Erythroblast (primary cell): ENCODE measurements around the gene DNER.

Source experiments
- DNase-seq, 2 experiments: peaks; one replicate each; lab custom pipeline; 2025; lab: John Stamatoyannopoulos, UW
- GATA1 ChIP-seq: IDR thresholded peaks from 2 replicates; pipeline ENCODE4 v1.6.1; 2011; ENCODE audit warnings: low read depth, mild to moderate bottlenecking, control low read depth, low read length, moderate library complexity
- POLR2A ChIP-seq: IDR thresholded peaks from 2 replicates; pipeline ENCODE4 v1.6.1; 2011; ENCODE audit warnings: mild to moderate bottlenecking, low read length

The DNER gene

DNA sequence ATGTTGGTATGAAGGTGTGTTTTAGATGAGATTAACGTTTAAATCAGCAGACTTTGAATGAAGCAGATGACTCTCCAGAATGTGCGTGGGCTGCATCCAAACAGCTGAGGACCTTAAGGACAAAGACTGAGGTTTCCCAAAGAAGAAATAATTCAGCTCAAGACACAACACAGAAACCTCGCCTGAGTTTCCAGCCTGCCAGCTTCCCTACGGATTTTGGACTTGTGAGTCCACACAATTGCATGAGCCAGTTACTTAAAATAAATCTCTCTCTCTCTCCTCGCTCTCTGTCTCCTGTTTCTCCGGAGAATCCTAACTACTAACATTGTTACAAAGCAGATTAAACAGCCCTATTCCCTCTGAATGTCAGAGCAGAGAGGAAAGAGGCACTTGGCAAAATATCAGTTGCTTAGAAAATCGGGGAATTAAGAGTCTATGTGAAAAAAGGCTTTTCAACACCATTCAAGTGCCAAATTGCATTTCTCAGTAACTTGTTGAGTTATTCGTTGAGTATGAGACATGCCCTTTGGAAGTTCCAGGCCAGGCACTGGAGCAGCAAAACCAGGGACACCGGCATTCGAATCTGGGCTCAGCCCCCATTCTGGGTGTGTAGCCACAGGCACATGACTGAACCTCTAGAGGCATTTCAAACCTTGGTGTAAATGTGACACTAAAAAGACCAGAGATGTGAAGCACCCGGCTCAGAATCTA is 268.7 kb downstream of the DNER start:
- TF ChIP-seq POLR2A (no peak), GATA1 (no peak)
- no peak for DNase-seq

DNA sequence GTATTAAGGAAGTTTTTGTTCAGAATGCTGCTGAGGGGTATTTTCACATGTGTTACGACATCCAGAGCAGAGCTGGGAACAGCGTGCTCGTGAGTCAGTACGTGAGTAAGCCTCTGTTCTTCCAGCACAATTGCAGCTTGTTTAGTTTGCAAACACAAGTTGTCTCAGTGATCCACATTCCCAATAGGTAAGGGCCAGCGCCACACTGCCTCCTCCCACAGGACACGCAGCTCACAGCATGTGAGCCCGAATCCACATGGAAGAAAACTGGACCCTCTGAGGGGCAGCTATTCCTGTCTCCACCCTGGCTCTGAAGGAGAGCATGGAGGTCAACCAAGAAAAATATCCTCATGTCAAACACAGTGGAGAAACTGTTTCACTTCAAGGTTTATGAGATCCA is 269.3 kb downstream of the DNER start:
- TF ChIP-seq POLR2A (no peak), GATA1 (no peak)
- no peak for DNase-seq

DNA sequence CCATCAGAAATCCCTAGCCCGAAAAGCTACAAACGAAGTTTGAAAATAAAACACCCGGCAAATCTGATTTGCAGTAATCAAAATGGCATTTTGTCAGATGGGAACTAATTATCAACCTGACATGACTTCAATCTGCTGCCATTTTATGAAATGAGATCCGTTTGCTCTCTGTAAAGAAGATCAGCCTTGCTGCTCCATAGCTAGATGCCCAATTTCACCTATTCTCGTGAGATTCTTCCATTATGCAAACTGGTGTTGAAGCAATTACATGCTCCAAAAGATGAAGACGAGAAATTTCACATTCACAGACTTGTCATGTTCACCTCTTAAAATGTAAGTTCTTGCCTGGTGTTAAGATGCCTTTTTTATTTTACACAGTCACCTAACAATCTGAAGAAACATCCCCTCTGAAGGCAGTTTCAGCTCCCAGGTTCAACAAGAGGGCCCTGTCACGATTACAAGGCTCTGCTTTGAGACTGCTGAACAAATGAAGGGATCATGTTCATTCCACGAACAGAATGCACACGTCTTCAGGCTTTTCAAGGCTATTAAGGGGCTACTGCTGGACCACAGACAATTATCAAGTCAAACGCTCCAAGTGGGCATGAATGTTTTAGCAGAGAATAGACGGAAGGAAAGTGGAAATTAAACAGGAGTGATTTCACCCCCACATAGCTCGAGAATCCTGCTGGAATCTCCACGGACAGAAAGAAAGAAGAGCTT is 270.6 kb downstream of the DNER start:
- no peak for DNase-seq
- TF ChIP-seq GATA1 (no peak), POLR2A (no peak)

DNA sequence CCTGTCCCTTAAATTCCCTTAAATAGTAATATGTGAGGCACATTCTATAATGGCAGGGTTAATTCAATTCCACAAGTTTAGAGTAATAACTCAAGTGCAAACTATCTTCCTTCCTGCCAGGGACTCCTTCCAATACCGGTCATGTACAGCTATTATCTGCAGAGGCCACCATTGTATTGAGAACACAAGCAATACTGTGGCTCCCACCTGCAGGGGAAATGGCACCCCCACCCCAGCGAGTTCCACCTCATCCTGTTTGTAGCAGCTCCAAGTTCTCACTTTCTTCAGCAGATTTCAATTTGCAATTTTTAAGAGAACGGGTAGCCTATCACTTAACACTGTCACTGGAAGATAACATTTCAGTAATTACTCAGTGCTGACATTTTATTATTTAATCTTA is 271.2 kb downstream of the DNER start:
- TF ChIP-seq GATA1, result no peak
- no peak for TF ChIP-seq POLR2A
- no peak for DNase-seq

DNA sequence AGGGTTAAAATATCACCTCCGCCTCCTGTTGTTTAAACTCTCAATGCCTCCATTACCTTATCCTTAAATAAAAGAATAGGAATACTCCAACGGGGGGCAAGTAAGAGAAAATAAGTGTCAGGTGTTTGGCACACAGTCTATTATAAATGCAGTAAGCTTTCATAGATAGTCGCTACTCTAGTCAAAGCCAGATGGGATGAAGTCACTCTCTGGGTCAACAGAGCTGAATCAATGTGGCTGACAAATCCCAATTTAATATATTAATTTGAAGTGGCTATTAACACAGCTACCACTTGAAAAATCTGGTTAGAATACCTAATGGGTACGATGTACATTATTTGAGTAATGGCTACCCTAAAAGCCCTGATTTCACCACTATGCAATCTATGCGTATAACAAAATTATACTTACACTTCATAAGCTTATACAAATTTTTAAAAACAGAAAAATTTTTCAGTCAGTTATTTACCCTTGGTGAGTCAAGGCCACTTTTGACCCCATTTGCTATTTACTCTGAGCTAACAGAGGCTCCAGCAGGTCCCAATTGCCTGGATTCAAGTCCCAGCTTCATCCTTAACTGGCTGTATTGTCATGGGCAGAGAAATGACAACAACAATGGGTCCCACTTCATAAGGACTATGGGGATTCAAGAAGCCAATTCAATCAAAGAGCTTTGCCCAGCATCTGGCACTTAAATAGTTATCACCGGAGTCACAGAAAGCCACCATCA is 275.8 kb downstream of the DNER start:
- TF ChIP-seq POLR2A (no peak), GATA1 (no peak)
- DNase-seq, result no peak

DNA sequence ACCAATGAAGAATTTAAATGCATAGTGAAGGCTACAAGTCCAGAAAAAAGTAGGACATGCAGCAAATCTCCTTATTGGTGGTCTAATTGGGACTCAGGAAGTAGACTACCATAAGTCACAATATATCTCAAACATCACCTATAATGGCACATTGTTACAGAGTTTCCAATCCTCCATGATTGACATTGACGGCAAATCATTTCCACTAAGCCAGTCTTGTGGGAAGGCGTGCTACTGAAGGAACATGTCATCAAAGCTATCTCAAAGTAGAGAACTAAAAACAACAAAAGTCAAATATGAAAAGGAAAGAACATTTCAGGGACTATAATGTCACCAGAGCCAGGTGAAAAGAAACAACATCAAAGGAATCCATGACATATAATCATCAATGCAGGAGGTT is 276.9 kb downstream of the DNER start:
- no peak for DNase-seq
- TF ChIP-seq POLR2A (no peak), GATA1 (no peak)

DNA sequence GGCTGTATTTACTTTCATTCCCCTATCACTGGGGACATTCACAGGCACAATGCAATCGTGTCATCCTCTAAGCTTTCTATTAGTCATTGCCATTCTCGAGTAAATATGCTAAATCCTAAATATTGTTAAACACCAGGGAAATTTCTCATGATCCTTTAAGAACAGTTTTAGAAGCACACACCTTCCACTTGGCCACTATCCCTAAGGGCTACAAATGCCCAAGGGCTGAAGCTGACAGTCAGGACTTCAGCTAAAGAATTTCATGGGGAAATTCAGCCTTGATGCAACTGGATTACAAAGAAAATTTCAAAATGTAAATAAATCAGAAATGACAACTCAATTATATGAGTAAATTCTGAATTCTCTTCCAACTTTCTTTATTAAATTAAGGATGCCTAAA is 280.2 kb downstream of the DNER start:
- TF ChIP-seq GATA1, result no peak
- TF ChIP-seq POLR2A, result no peak

DNA sequence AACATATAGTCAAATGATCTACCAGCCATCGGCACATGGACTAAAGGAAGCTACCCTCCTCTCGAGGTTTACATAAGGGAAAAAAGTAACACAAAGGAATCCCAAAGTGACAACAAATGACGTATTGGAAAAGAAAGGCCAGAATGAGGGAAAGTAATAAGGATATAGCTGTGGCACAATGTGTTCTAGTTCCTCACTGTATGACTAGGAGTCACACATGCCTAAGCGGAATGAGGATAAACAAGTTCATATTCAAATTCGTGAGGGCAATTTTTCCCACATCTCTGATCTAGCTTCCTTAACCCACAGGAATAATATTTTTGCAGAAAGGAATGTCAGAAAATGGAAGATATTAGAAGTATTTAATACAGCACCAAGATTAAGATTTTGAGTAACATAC is 281.0 kb downstream of the DNER start:
- no peak for DNase-seq
- no peak for TF ChIP-seq GATA1
- no peak for TF ChIP-seq POLR2A

More for the DNA sequence above, 280.2 kb downstream of the DNER start:
- DNase-seq, result no peak

DNA sequence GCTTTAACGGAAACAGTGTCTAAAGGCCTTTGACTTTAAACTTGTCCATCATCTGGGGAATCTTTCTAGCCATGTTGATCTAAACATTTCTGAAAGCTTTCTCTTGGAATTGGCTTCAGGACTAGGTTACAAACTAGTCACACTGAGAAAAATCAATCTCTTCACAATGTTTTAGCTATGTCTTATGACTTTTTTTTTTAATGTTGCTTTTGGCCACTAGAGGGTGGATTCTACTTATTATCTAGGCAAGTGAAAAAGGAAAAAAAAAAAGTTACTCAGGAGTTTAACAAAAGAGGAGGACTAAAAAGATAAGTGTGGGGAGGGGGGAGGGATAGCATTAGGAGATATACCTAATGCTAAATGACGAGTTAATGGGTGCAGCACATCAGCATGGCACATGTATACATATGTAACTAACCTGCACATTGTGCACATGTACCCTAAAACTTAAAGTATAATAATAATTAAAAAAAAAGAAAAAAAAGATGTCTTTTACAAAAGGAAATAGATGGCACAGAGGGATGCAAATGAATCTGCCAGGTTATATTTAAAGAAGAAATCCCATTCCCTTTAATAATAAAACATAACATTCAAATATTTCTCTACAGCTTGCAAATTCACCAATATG is 282.9 kb downstream of the DNER start:
- TF ChIP-seq POLR2A, result no peak
- TF ChIP-seq GATA1, result no peak
- DNase-seq, result peak; percentile 2 to 10

DNA sequence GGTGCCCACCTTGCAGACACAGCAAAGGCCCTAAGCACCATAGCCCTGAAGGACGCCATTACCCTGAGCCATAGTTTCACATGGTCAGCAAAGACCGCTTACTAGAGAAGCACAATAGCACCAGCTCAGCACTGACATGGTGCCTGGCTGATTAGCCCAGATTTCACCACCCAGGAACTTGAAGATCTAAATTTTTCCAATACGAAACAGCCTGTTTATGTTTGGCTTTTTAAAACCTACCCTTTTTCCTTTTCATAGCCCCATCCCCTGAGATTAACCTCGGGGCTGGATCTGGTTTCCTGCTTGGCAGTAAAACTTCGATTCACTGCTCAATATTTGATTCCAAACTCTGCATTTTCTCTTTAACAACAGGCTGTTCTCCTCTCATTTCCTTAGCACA is 284.8 kb downstream of the DNER start:
- no peak for DNase-seq
- no peak for TF ChIP-seq POLR2A
- no peak for TF ChIP-seq GATA1

DNA sequence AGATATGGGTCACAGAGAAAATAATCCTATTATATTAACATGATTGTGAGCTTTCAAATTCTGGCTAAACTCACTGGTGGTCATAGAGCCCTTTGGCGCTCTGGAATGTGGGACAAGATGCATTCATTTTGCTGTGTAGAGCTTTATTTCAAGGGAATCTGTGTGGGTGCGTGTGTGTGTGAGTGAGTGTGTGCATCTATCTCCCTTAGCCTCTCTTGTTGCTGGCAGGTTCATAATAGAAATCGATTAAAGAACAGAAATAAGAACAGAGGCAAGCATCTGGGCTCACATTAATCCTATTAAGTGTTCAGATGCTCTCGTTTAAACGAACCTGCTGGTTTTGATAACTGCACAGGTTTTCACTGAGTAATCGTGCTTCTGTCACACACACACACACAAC is 287.9 kb downstream of the DNER start:
- DNase-seq, result no peak
- TF ChIP-seq GATA1, result no peak
- TF ChIP-seq POLR2A, result no peak

DNA sequence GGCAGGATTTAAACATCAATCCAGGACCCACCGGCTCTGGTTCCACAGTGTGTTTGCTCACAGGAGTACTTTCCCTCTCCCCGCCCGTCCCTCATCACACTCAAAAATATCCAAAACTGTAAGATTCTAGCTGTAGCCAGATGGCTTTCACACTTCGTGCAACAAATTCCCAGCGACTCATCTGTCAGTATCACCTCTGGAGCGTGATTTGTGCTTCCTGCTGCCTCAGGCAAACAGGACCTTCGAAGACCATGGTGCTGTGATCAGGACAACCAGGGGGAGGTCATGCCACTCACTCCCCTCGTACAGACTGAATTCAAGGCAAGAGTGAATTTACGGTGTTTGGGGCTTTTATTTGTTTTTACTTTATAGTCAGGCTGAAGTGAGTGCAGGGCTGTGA is 288.8 kb downstream of the DNER start:
- no peak for TF ChIP-seq POLR2A
- no peak for TF ChIP-seq GATA1
- no peak for DNase-seq

DNA sequence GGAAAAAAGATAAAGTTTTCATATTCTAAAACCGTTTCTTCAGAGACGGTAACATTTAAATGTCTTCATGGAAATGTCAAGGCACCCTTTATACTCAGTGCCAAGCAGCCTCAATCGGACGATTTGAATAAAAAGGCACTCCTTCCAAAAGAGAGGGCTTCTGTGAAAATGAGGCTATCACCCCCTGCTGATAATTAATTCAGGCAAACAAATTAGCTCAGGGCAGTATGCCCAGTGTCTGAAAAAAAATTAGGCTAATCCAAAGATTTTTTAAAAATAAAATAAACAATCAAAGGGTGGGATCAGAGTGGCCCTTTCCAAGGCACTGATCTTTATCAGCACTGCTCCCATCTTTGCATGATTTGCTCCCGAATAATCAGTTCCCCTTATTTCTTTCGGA is 292.3 kb downstream of the DNER start:
- no peak for TF ChIP-seq POLR2A
- TF ChIP-seq GATA1, result no peak
- no peak for DNase-seq

DNA sequence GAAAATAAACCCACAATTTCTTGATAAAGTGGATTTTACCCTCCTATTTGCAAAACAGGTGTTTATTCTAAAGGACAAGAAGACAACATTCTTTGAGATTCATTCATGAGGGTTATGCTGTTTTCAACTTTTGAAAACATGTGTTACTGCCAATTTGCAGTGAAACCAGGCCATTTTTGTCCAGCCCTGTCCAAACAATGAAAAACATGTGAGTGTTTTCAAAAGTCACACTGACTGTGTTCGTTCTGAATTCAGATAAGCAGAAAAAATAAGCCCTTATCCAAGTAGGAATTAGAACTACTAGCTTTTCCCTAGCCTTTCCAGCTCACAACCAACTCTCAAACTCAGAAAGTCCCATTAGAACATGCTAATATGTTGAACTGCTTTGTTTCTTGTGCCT is 295.2 kb downstream of the DNER start:
- DNase-seq, result no peak

DNA sequence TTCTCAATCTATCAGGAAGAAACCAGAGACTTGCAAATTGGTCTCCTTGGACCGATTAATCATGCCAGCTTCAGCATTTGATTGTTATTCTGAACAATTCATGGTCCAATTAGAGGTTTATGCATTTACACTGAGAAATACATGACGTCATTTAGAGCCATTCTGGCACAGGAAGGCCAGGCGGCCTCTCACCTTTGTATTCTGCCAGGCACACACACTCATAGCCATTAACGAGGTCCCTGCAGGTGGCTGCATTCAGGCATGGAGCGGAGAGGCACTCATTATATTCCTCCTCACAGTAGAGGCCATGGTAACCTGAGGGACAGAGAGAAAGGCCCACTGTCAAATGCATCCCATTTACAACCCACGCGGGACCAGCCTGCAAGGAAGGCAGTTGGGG is 296.4 kb downstream of the DNER start:
- TF ChIP-seq GATA1 (no peak), POLR2A (no peak)
- DNase-seq, result no peak

More for the DNA sequence above, 295.2 kb downstream of the DNER start:
- TF ChIP-seq GATA1 (no peak), POLR2A (no peak)

DNA sequence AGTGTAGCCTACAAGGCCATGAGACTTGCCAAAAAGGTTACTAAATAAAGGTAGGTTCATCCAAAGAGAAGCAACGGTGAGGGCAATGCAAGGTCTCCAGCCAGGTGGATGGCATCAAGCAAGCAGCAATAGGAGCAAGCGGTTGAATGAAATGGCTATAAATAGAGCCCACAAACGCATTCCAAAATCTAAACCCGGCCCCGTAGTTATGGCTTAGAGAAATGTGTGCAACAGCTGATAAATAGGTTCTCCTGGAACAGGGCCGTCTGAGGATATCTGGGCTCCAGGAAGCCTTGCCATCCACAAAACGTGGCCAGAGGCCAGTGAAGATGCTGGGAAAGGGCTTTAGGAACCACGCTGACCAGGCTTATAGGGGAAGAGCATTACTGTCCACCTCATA is 297.2 kb downstream of the DNER start:
- TF ChIP-seq POLR2A (no peak), GATA1 (no peak)

More for the DNA sequence above, 297.2 kb downstream of the DNER start:
- no peak for DNase-seq
